Duodenal mucosa (tissue), 2 donors: ENCODE results near the gene SMIM30.
"Not testable (repeated sequence)": the region's sequence is repeated elsewhere in the genome, so short reads cannot be mapped to it uniquely, and the experiment has no call there.

Experiments
- H3K27ac ChIP-seq: one replicate; pipeline ENCODE4 v1.7.0; 2013; ENCODE audit warnings: low read depth, low read length
- H3K27me3 ChIP-seq, 2 donors: one replicate each; pipeline ENCODE4 v1.7.0; 2013; ENCODE audit warnings: low read length in 2 of 2, control low read depth in 1 of 2; ENCODE audit not compliant: insufficient read depth in 2 of 2, control insufficient read depth in 1 of 2
- H3K36me3 ChIP-seq, 2 donors: one replicate each; pipeline ENCODE4 v1.7.0; 2013; ENCODE audit warnings: low read length in 2 of 2, control low read depth in 1 of 2; ENCODE audit not compliant: insufficient read depth in 2 of 2, control insufficient read depth in 1 of 2
- H3K4me1 ChIP-seq, 2 donors: one replicate each; pipeline ENCODE4 v1.7.0; 2013; ENCODE audit warnings: low read length in 2 of 2, control low read depth in 1 of 2; ENCODE audit not compliant: insufficient read depth in 2 of 2, control insufficient read depth in 1 of 2
- H3K4me3 ChIP-seq, 2 donors: one replicate each; pipeline ENCODE4 v1.7.0; 2013; ENCODE audit warnings: low read length in 2 of 2, low read depth in 1 of 2
- H3K9ac ChIP-seq, 2 donors: one replicate each; pipeline ENCODE4 v1.7.0; 2013; ENCODE audit warnings: low read length in 2 of 2, low read depth in 1 of 2
- H3K9me3 ChIP-seq, 2 donors: one replicate each; pipeline ENCODE4 v1.7.0; 2013; ENCODE audit warnings: low read length in 2 of 2, control low read depth in 1 of 2; ENCODE audit not compliant: control insufficient read depth in 1 of 2

The SMIM30 gene, protein sequence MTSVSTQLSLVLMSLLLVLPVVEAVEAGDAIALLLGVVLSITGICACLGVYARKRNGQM

GRCh38 chr7:113118074-113118959 lies at the start of gene SMIM30:
TSS of gene SMIM30 (minus strand) at chr7:113118554. CDS start at chr7:113117578, 976 bp downstream.
- peak within 1 kb of the TSS; percentile 50 to 63 for H3K9ac ChIP-seq
- H3K4me1 ChIP-seq: peaks cover 0 to 4% of the 10 kb centered on the region in 2 donors
- no peaks in the 10 kb centered on the region for H3K36me3 ChIP-seq
- no peak within 1 kb of the TSS for H3K27ac ChIP-seq
- H3K9me3 ChIP-seq: no peaks in the 10 kb centered on the region
- peak within 1 kb of the TSS; percentile 76 to 81 for H3K4me3 ChIP-seq
- no peaks in the 10 kb centered on the region for H3K27me3 ChIP-seq

DNA sequence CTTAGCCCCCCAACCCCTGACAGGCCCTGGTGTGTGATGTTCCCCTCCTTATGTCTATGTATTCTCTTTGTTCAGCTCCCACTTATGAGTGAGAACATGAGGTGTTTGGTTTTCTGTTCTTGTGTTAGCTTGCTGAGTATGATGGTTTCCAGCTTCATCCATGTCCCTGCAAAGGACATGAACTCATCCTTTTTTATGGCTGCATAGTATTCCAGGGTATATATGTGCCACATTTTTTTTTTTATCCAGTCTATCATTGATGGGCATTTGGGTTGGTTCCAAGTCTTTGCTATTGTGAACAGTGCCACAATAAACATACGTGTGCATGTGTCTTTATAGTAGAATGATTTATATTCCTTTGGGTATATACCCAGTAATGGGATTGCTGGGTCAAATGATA lies 47.8 kb upstream of the SMIM30 start:
- not testable (repeated sequence) for H3K36me3 ChIP-seq, H3K9me3 ChIP-seq, H3K9ac ChIP-seq, H3K27ac ChIP-seq, H3K4me3 ChIP-seq, H3K4me1 ChIP-seq, H3K27me3 ChIP-seq

DNA sequence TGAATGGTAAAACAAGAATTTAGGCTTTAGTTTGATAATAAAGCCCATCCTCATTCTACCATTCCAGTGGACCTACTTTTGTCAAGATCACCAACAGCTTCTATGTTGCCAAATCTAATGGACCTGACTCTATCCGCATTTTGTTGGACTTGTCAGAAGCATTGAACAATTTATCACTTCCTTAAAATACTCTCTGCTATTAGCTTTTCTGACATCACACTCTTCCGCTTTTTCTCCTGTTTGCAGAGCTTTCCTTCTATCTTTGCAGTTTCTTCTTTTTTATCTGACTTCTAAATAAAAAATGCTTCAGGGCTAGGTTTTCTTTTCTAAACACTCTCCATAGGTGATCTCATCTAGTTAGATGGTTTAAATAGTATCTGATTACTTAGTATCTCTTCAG lies 42.7 kb upstream of the SMIM30 start:
- no peak overlapping the region for H3K27ac ChIP-seq
- H3K36me3 ChIP-seq: no peaks in the 10 kb centered on the region
- H3K9me3 ChIP-seq: no peaks in the 10 kb centered on the region
- no peak overlapping the region for H3K4me3 ChIP-seq
- H3K9ac ChIP-seq: no peak overlapping the region
- H3K27me3 ChIP-seq: peaks cover 0 to 7% of the 10 kb centered on the region in 2 donors
- H3K4me1 ChIP-seq: no peaks in the 10 kb centered on the region

- Histone ChIP-seq H3K9ac (no peak overlapping the region), H3K36me3 (no peaks in the 10 kb centered on the region), H3K9me3 (no peaks in the 10 kb centered on the region), H3K4me3 (no peak overlapping the region), H3K27me3 (peaks cover 0 to 7% of the 10 kb centered on the region in 2 donors), H3K4me1 (no peaks in the 10 kb centered on the region), H3K27ac (no peak overlapping the region)
Measured at GRCh38 chr7:113159746-113160339, 41.5 kb upstream of the SMIM30 start.

- Histone ChIP-seq H3K9ac (no peak overlapping the region), H3K27ac (no peak overlapping the region), H3K4me1 (no peaks in the 10 kb centered on the region), H3K4me3 (no peak overlapping the region), H3K27me3 (peaks cover 0 to 7% of the 10 kb centered on the region in 2 donors), H3K9me3 (no peaks in the 10 kb centered on the region), H3K36me3 (no peaks in the 10 kb centered on the region)
Measured at GRCh38 chr7:113158756-113159155, 40.4 kb upstream of the SMIM30 start.

GRCh38 chr7:113154117-113154516 lies 35.8 kb upstream of the SMIM30 start:
- Histone ChIP-seq H3K9me3 (no peaks in the 10 kb centered on the region), H3K4me1 (no peaks in the 10 kb centered on the region), H3K36me3 (no peaks in the 10 kb centered on the region), H3K9ac (no peak overlapping the region), H3K27me3 (peaks cover 0 to 1% of the 10 kb centered on the region in 2 donors), H3K4me3 (no peak overlapping the region), H3K27ac (no peak overlapping the region)

GRCh38 chr7:113144817-113145216 lies 26.5 kb upstream of the SMIM30 start:
- no peak overlapping the region for H3K27ac ChIP-seq
- H3K9me3 ChIP-seq: no peaks in the 10 kb centered on the region
- H3K36me3 ChIP-seq: no peaks in the 10 kb centered on the region
- H3K27me3 ChIP-seq: peaks cover 0 to 4% of the 10 kb centered on the region in 2 donors
- no peaks in the 10 kb centered on the region for H3K4me1 ChIP-seq
- H3K4me3 ChIP-seq: no peak overlapping the region
- no peak overlapping the region for H3K9ac ChIP-seq

GRCh38 chr7:113143486-113144257 lies 25.3 kb upstream of the SMIM30 start:
- H3K27me3 ChIP-seq: peaks cover 0 to 4% of the 10 kb centered on the region in 2 donors
- no peak overlapping the region for H3K9ac ChIP-seq
- no peaks in the 10 kb centered on the region for H3K9me3 ChIP-seq
- no peaks in the 10 kb centered on the region for H3K36me3 ChIP-seq
- no peak overlapping the region for H3K4me3 ChIP-seq
- H3K27ac ChIP-seq: no peak overlapping the region
- H3K4me1 ChIP-seq: no peaks in the 10 kb centered on the region

DNA sequence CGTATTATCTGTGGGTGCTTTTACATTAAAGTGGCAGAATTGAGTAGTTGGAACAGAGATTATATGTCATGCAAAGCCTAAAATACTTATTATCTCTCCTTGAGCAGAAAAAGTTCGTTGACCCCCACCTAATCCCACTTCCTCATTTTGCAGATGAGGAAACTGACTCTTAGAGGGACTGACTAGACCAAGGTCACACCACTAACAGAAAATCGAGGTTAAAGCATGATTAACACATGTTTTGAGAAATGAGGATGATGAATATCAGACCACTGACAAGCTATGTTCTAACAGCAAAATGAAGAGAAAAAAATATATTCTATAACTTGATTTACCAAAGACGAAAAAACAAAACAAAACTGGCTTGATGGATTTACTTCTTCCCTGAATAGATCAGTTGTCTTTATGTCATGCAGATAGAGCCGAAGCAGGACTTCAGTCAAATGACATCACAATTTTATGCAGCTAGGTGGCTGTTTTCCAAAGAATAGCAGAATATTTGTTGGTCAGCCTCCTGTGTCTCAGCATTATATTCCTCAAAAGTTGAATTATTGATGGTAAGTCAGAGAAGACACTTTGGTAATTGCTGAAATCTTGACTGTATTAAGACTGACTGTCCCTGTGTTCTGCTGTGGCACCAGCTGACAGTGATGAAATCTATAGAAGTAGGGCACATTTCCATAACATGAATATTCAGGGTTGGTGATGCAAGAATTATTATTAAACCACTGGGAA lies 24.2 kb upstream of the SMIM30 start:
- no peaks in the 10 kb centered on the region for H3K27me3 ChIP-seq
- H3K36me3 ChIP-seq: no peaks in the 10 kb centered on the region
- no peak overlapping the region for H3K9ac ChIP-seq
- H3K27ac ChIP-seq: no peak overlapping the region
- no peak overlapping the region for H3K4me3 ChIP-seq
- no peaks in the 10 kb centered on the region for H3K4me1 ChIP-seq
- H3K9me3 ChIP-seq: no peaks in the 10 kb centered on the region
